Middle frontal gyrus (tissue), 1 donor: ENCODE data around the gene MAN2B2.

Source experiments
- DNase-seq: peaks from one replicate; pipeline ENCODE4 v3.0.0-alpha.2; 2015; ENCODE audit warnings: low spot score; ENCODE audit errors: extremely low spot score

MAN2B2 gene

GRCh38 chr4:6592804-6593563 is 18.0 kb downstream of the MAN2B2 start:
- no peak for DNase-seq

GRCh38 chr4:6594341-6594740 is 19.4 kb downstream of the MAN2B2 start:
- DNase-seq: no peak

GRCh38 chr4:6594826-6595355 is 19.9 kb downstream of the MAN2B2 start:
- no peak for DNase-seq

GRCh38 chr4:6595897-6596537 is 21.0 kb downstream of the MAN2B2 start:
- DNase-seq: no peak

GRCh38 chr4:6596948-6597347 is 22.0 kb downstream of the MAN2B2 start:
- DNase-seq: no peak

- no peak for DNase-seq
These were observed 23.1 kb downstream of the MAN2B2 start for GRCh38 chr4:6598127-6598526.

GRCh38 chr4:6598641-6599040 is 23.7 kb downstream of the MAN2B2 start:
- DNase-seq: no peak

- DNase-seq: no peak
These were observed 26.8 kb downstream of the MAN2B2 start for GRCh38 chr4:6601661-6602250.

GRCh38 chr4:6602289-6602688 is 27.3 kb downstream of the MAN2B2 start:
- no peak for DNase-seq

GRCh38 chr4:6603128-6603527 is 28.1 kb downstream of the MAN2B2 start:
- DNase-seq: no peak

GRCh38 chr4:6605114-6605513 is 30.1 kb downstream of the MAN2B2 start:
- DNase-seq: no peak

- no peak for DNase-seq
These were observed 30.6 kb downstream of the MAN2B2 start for GRCh38 chr4:6605605-6606004.

GRCh38 chr4:6606465-6607235 is 31.7 kb downstream of the MAN2B2 start:
- DNase-seq: no peak

GRCh38 chr4:6607368-6608055 is 32.5 kb downstream of the MAN2B2 start:
- peak; percentile 33 for DNase-seq

- DNase-seq: no peak
These were observed 33.9 kb downstream of the MAN2B2 start for GRCh38 chr4:6608758-6609414.

GRCh38 chr4:6609415-6610079 is 34.6 kb downstream of the MAN2B2 start:
- DNase-seq: no peak

GRCh38 chr4:6610856-6611430 is 36.0 kb downstream of the MAN2B2 start:
- no peak for DNase-seq

GRCh38 chr4:6612961-6613675 is 38.1 kb downstream of the MAN2B2 start:
- no peak for DNase-seq
